ENCODE results near the gene PRKACA. TPM values are rescaled to one million over a fixed set of nuclear protein-coding genes. Genes with fewer than 3 reads are reported as not detected.

Gene PRKACA
- polyA plus RNA-seq (2013, experiment 1 of 2): 34.4 TPM
- polyA plus RNA-seq (2013, experiment 2 of 2): 43.0 TPM

GRCh38 chr19:14117668-14118164, at the start of gene PRKACA:
Gene PRKACA, minus strand, starts transcription at chr19:14117762. Its CDS starts 215 bp downstream, at chr19:14117547.
- H3K4me1 ChIP-seq (ENCODE audit: insufficient read depth, low read length): peaks cover 16% of the 10 kb centered on the region
- under 1% methylated on average over 67 of the region's 67 CpGs for WGBS
- peak within 1 kb of the TSS; percentile 89 for H3K27ac ChIP-seq (ENCODE audit: low read depth, low read length)
- peak within 1 kb of the TSS; percentile 63 for H3K4me3 ChIP-seq (ENCODE audit: low read length)
- H3K9ac ChIP-seq (ENCODE audit: low read depth, low read length): peak within 1 kb of the TSS; percentile 74
- H3K9me3 ChIP-seq (ENCODE audit: insufficient read depth, low read depth, low read length): no peaks in the 10 kb centered on the region
- no peaks in the 10 kb centered on the region for H3K27me3 ChIP-seq (ENCODE audit: insufficient read depth, low read length)
- peaks cover 12% of the 10 kb centered on the region for H3K36me3 ChIP-seq (ENCODE audit: insufficient read depth, low read length)

- H3K27ac ChIP-seq (ENCODE audit: low read depth, low read length): no peak overlapping the region
- H3K9ac ChIP-seq (ENCODE audit: low read depth, low read length): no peak overlapping the region
- H3K4me1 ChIP-seq (ENCODE audit: insufficient read depth, low read length): no peaks in the 10 kb centered on the region
- peaks cover 60% of the 10 kb centered on the region for H3K36me3 ChIP-seq (ENCODE audit: insufficient read depth, low read length)
- H3K9me3 ChIP-seq (ENCODE audit: insufficient read depth, low read depth, low read length): no peaks in the 10 kb centered on the region
- H3K4me3 ChIP-seq (ENCODE audit: low read length): no peak overlapping the region
- H3K27me3 ChIP-seq (ENCODE audit: insufficient read depth, low read length): no peaks in the 10 kb centered on the region
- WGBS: 94% methylated on average over 7 of the region's 12 CpGs
Observed at GRCh38 chr19:14166999-14167575, 49.5 kb upstream of the PRKACA start.

- 90% methylated on average over 13 of the region's 20 CpGs for WGBS
- Histone ChIP-seq H3K4me3 (ENCODE audit: low read length) (no peak overlapping the region), H3K27me3 (ENCODE audit: insufficient read depth, low read length) (no peaks in the 10 kb centered on the region), H3K4me1 (ENCODE audit: insufficient read depth, low read length) (no peaks in the 10 kb centered on the region), H3K9ac (ENCODE audit: low read depth, low read length) (no peak overlapping the region), H3K9me3 (ENCODE audit: insufficient read depth, low read depth, low read length) (no peaks in the 10 kb centered on the region), H3K27ac (ENCODE audit: low read depth, low read length) (no peak overlapping the region), H3K36me3 (ENCODE audit: insufficient read depth, low read length) (peaks cover 59% of the 10 kb centered on the region)
Observed at GRCh38 chr19:14165990-14166830, 48.6 kb upstream of the PRKACA start.

GRCh38 chr19:14164724-14165493, 47.3 kb upstream of the PRKACA start:
- peaks cover 56% of the 10 kb centered on the region for H3K36me3 ChIP-seq (ENCODE audit: insufficient read depth, low read length)

GRCh38 chr19:14164082-14164481, 46.5 kb upstream of the PRKACA start:
- H3K4me1 ChIP-seq (ENCODE audit: insufficient read depth, low read length): no peaks in the 10 kb centered on the region
- peaks cover 56% of the 10 kb centered on the region for H3K36me3 ChIP-seq (ENCODE audit: insufficient read depth, low read length)
- no peak overlapping the region for H3K27ac ChIP-seq (ENCODE audit: low read depth, low read length)
- H3K9ac ChIP-seq (ENCODE audit: low read depth, low read length): no peak overlapping the region
- H3K27me3 ChIP-seq (ENCODE audit: insufficient read depth, low read length): no peaks in the 10 kb centered on the region
- H3K9me3 ChIP-seq (ENCODE audit: insufficient read depth, low read depth, low read length): no peaks in the 10 kb centered on the region
- H3K4me3 ChIP-seq (ENCODE audit: low read length): no peak overlapping the region
- 77% methylated on average over 11 of the region's 11 CpGs for WGBS

More at GRCh38 chr19:14164724-14165493, 47.3 kb upstream of the PRKACA start:
- Histone ChIP-seq H3K27ac (ENCODE audit: low read depth, low read length) (no peak overlapping the region), H3K9ac (ENCODE audit: low read depth, low read length) (peak overlapping the region; percentile 26; the same call in 1 of the 2 replicates), H3K4me1 (ENCODE audit: insufficient read depth, low read length) (no peaks in the 10 kb centered on the region), H3K9me3 (ENCODE audit: insufficient read depth, low read depth, low read length) (no peaks in the 10 kb centered on the region), H3K4me3 (ENCODE audit: low read length) (no peak overlapping the region), H3K27me3 (ENCODE audit: insufficient read depth, low read length) (no peaks in the 10 kb centered on the region)
- 94% methylated on average over 16 of the region's 16 CpGs for WGBS

DNA sequence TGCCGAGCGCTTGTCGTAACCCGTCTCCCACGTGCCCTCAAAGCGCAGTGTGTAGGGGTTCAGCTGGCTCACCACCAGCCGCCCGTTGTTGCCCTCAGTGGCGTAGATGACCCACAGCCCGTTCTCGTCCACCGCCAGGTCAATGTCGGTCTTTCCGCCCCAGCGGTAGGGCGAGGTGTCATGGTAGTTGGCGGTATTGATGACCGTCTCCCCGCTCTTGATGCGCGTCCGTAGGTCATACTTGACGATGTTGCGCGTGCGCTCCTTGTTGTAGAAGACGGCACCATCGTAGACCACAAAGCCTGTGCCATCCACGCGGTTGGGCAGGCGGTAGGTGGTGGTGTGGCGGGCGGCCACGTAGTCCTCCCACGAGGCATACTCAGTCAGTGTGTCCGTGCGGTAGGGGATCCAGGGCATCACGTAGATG, 45.3 kb upstream of the PRKACA start:
- H3K36me3 ChIP-seq (ENCODE audit: insufficient read depth, low read length): peaks cover 56% of the 10 kb centered on the region
- no peak overlapping the region for H3K27ac ChIP-seq (ENCODE audit: low read depth, low read length)
- no peak overlapping the region for H3K9ac ChIP-seq (ENCODE audit: low read depth, low read length)
- H3K4me1 ChIP-seq (ENCODE audit: insufficient read depth, low read length): no peaks in the 10 kb centered on the region
- no peaks in the 10 kb centered on the region for H3K27me3 ChIP-seq (ENCODE audit: insufficient read depth, low read length)
- 96% methylated on average over 38 of the region's 38 CpGs for WGBS
- H3K9me3 ChIP-seq (ENCODE audit: insufficient read depth, low read depth, low read length): no peaks in the 10 kb centered on the region
- H3K4me3 ChIP-seq (ENCODE audit: low read length): no peak overlapping the region

DNA sequence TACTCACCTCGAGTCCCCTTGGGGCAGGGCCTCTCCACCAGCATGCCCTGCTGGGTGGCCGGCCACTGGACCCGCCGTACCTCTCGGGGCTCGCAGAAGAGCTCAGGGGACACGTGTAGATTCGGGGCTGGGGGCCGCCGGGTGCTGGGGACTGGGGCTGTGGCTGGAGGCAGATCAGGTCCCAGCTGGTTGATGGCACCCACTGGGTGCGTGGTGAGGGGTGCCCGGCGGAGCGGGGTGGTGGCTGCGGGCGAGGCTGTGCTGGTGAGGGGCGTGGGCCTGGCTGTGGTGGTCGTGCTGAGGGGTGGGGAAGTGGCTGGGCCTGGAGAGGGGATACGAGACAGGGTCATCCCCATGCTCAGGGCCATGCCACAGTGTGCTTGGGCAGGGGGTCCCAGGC, 43.7 kb upstream of the PRKACA start:
- no peaks in the 10 kb centered on the region for H3K9me3 ChIP-seq (ENCODE audit: insufficient read depth, low read depth, low read length)
- no peaks in the 10 kb centered on the region for H3K27me3 ChIP-seq (ENCODE audit: insufficient read depth, low read length)
- no peaks in the 10 kb centered on the region for H3K4me1 ChIP-seq (ENCODE audit: insufficient read depth, low read length)
- WGBS: 96% methylated on average over 19 of the region's 19 CpGs
- H3K9ac ChIP-seq (ENCODE audit: low read depth, low read length): no peak overlapping the region
- peaks cover 71% of the 10 kb centered on the region for H3K36me3 ChIP-seq (ENCODE audit: insufficient read depth, low read length)
- no peak overlapping the region for H3K4me3 ChIP-seq (ENCODE audit: low read length)
- no peak overlapping the region for H3K27ac ChIP-seq (ENCODE audit: low read depth, low read length)

- H3K4me3 ChIP-seq (ENCODE audit: low read length): no peak overlapping the region
- H3K27me3 ChIP-seq (ENCODE audit: insufficient read depth, low read length): no peaks in the 10 kb centered on the region
- WGBS: 94% methylated on average over 25 of the region's 25 CpGs
- H3K9me3 ChIP-seq (ENCODE audit: insufficient read depth, low read depth, low read length): no peaks in the 10 kb centered on the region
- no peaks in the 10 kb centered on the region for H3K4me1 ChIP-seq (ENCODE audit: insufficient read depth, low read length)
- no peak overlapping the region for H3K9ac ChIP-seq (ENCODE audit: low read depth, low read length)
- no peak overlapping the region for H3K27ac ChIP-seq (ENCODE audit: low read depth, low read length)
- H3K36me3 ChIP-seq (ENCODE audit: insufficient read depth, low read length): peaks cover 82% of the 10 kb centered on the region
Observed at GRCh38 chr19:14160017-14160703, 42.6 kb upstream of the PRKACA start.

DNA sequence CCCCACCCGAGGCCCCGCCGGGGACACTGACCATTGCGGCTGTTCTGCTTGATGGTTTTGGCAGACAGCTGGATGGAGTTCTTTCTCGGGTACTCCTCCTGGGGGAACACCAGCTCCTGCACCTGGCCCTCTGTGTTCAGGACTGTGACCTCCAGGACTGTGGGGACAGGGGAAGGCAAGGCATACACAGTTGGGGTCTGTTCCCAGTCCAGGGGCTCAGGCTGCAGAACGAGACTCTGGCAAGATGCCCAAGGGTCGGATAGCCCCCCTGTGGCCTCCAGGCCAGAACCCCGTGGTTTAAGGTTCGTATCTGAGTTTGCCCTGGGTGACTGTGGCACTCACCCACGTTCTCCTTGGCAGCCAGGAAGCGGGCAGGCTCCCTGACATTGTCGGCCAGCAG, 41.5 kb upstream of the PRKACA start:
- H3K27me3 ChIP-seq (ENCODE audit: insufficient read depth, low read length): no peaks in the 10 kb centered on the region
- H3K4me3 ChIP-seq (ENCODE audit: low read length): no peak overlapping the region
- H3K36me3 ChIP-seq (ENCODE audit: insufficient read depth, low read length): peaks cover 92% of the 10 kb centered on the region
- H3K4me1 ChIP-seq (ENCODE audit: insufficient read depth, low read length): no peaks in the 10 kb centered on the region
- H3K9ac ChIP-seq (ENCODE audit: low read depth, low read length): no peak overlapping the region
- no peak overlapping the region for H3K27ac ChIP-seq (ENCODE audit: low read depth, low read length)
- no peaks in the 10 kb centered on the region for H3K9me3 ChIP-seq (ENCODE audit: insufficient read depth, low read depth, low read length)
- WGBS: 94% methylated on average over 12 of the region's 12 CpGs

DNA sequence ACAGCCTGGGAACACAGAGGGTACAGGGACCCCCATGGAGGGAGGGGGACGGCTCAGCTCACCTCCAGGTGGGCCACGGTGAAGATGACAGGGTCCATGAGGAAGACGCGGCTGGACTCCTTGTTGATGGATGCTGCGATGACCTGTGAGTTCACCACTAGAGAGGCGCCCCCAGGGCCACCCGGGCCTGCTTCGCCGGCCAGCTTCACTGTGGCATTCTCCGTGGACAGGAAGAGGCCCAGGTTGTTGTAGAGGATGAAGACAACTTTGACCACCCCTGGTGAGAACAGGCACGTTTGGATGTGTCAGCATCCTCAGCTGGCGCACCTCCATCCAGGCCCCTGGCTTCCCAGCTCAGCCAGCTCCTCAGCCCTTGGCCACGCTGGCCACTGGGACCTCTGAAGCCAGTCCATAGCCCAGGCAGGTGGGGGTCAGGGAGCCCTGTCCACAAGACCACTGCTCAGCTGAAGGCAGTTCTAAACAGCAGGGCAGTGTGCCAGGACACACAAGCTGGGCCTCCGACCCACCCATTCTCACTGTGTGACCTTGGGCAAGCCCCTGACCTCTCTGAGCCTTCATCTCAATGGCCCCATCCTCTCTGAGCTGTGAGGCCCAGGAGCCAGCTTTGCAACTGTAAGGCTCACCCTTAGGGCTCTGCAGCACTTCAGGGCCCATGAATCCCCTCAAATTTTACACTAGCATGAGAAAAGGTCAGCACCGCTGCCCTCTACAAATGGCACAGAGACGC, 40.9 kb upstream of the PRKACA start:
- Histone ChIP-seq H3K9ac (ENCODE audit: low read depth, low read length) (no peak overlapping the region), H3K36me3 (ENCODE audit: insufficient read depth, low read length) (peaks cover 92% of the 10 kb centered on the region), H3K27ac (ENCODE audit: low read depth, low read length) (no peak overlapping the region), H3K4me3 (ENCODE audit: low read length) (no peak overlapping the region), H3K9me3 (ENCODE audit: insufficient read depth, low read depth, low read length) (no peaks in the 10 kb centered on the region), H3K4me1 (ENCODE audit: insufficient read depth, low read length) (no peaks in the 10 kb centered on the region), H3K27me3 (ENCODE audit: insufficient read depth, low read length) (no peaks in the 10 kb centered on the region)
- 92% methylated on average over 16 of the region's 16 CpGs for WGBS

Measured in HUES64 (cell line).